ENCODE results near the gene TOM1L2. TPM values are rescaled to one million over a fixed set of nuclear protein-coding genes. Genes with fewer than 3 reads are reported as not detected.

Gene TOM1L2
- total and polyA plus RNA-seq, 2 donors (not counting 1 experiment from before 2014, with no cell fraction given) = 33.9 to 35.9 TPM

GRCh38 chr17:17877529-17878358 lies 94.5 kb downstream of the TOM1L2 start:
- Histone ChIP-seq H3K27me3 (ENCODE audit: control insufficient read depth, insufficient read depth, low read length) (no peaks in the 10 kb centered on the region), H3K9me3 (ENCODE audit: control insufficient read depth, insufficient read depth, low read depth, low read length) (no peaks in the 10 kb centered on the region), H3K4me2 (ENCODE audit: extremely low read depth, insufficient read depth, low read length) (peak overlapping the region; percentile 60), H3K4me1 (ENCODE audit: control insufficient read depth, extremely low read depth, insufficient read depth, low read length) (peaks cover 29% of the 10 kb centered on the region), H3K9ac (ENCODE audit: insufficient read depth, low read length) (peak overlapping the region; percentile 34), H4K20me1 (ENCODE audit: control insufficient read depth, extremely low read depth, insufficient read depth, low read length) (no peaks in the 10 kb centered on the region), H3K79me2 (ENCODE audit: control insufficient read depth, insufficient read depth, low read length) (no peaks in the 10 kb centered on the region), H2AFZ (ENCODE audit: low read length) (no peak overlapping the region), H3K4me3 (replicated peaks in 1 of 4; ENCODE audit: control extremely low read depth in 1 of 4, insufficient read depth in 1 of 4, low read depth in 3 of 4, low read length in 4 of 4) (peak overlapping the region in 1 of 4 experiments; percentile 3), H3K27ac (ENCODE audit: insufficient read depth, low read length) (peak overlapping the region; percentile 74), H3K36me3 (ENCODE audit: control insufficient read depth, insufficient read depth, low read length) (peaks cover 12% of the 10 kb centered on the region)
- peak in 1 of 2 donors; percentile 21 for TF ChIP-seq CTCF (conservative IDR thresholded peaks at IDR 0.05 in 1 of 2, IDR thresholded peaks at IDR 0.05 in 1 of 2; ENCODE audit: low read depth in 1 of 2, low read length in 2 of 2)
- TF ChIP-seq EZH2 (IDR thresholded peaks at IDR 0.05; ENCODE audit: low read length, missing control alignments) = no peak
- peak; percentile 95 to 97 for DNase-seq (ENCODE audit: low read depth in 2 of 2)

- Histone ChIP-seq H3K27ac (ENCODE audit: insufficient read depth, low read length) (peak overlapping the region; percentile 74), H3K9me3 (ENCODE audit: control insufficient read depth, insufficient read depth, low read depth, low read length) (no peaks in the 10 kb centered on the region), H2AFZ (ENCODE audit: low read length) (no peak overlapping the region), H4K20me1 (ENCODE audit: control insufficient read depth, extremely low read depth, insufficient read depth, low read length) (no peaks in the 10 kb centered on the region), H3K36me3 (ENCODE audit: control insufficient read depth, insufficient read depth, low read length) (peaks cover 8% of the 10 kb centered on the region), H3K79me2 (ENCODE audit: control insufficient read depth, insufficient read depth, low read length) (no peaks in the 10 kb centered on the region), H3K9ac (ENCODE audit: insufficient read depth, low read length) (peak overlapping the region; percentile 34), H3K4me3 (replicated peaks in 1 of 4; ENCODE audit: control extremely low read depth in 1 of 4, insufficient read depth in 1 of 4, low read depth in 3 of 4, low read length in 4 of 4) (peak overlapping the region in 1 of 4 experiments; percentile 3), H3K4me2 (ENCODE audit: extremely low read depth, insufficient read depth, low read length) (peak overlapping the region; percentile 60), H3K27me3 (ENCODE audit: control insufficient read depth, insufficient read depth, low read length) (no peaks in the 10 kb centered on the region), H3K4me1 (ENCODE audit: control insufficient read depth, extremely low read depth, insufficient read depth, low read length) (peaks cover 29% of the 10 kb centered on the region)
- DNase-seq (ENCODE audit: low read depth in 2 of 2) = peak; percentile 47 to 71
- TF ChIP-seq CTCF (conservative IDR thresholded peaks at IDR 0.05 in 1 of 2, IDR thresholded peaks at IDR 0.05 in 1 of 2; ENCODE audit: low read depth in 1 of 2, low read length in 2 of 2) (no peak), EZH2 (IDR thresholded peaks at IDR 0.05; ENCODE audit: low read length, missing control alignments) (no peak)
These were observed 95.2 kb downstream of the TOM1L2 start for GRCh38 chr17:17876959-17877528.

GRCh38 chr17:17874478-17874877 lies 97.7 kb downstream of the TOM1L2 start:
- H3K27ac ChIP-seq (ENCODE audit: insufficient read depth, low read length) = peak overlapping the region; percentile 21
- peaks cover 6% of the 10 kb centered on the region for H3K36me3 ChIP-seq (ENCODE audit: control insufficient read depth, insufficient read depth, low read length)
- no peak overlapping the region for H3K9ac ChIP-seq (ENCODE audit: insufficient read depth, low read length)
- H4K20me1 ChIP-seq (ENCODE audit: control insufficient read depth, extremely low read depth, insufficient read depth, low read length) = no peaks in the 10 kb centered on the region
- DNase-seq (ENCODE audit: low read depth in 2 of 2) = peak; percentile 75 to 78
- no peaks in the 10 kb centered on the region for H3K27me3 ChIP-seq (ENCODE audit: control insufficient read depth, insufficient read depth, low read length)
- peaks cover 31% of the 10 kb centered on the region for H3K4me1 ChIP-seq (ENCODE audit: control insufficient read depth, extremely low read depth, insufficient read depth, low read length)
- no peak overlapping the region for H3K4me3 ChIP-seq (replicated peaks in 1 of 4; ENCODE audit: control extremely low read depth in 1 of 4, insufficient read depth in 1 of 4, low read depth in 3 of 4, low read length in 4 of 4)
- no peaks in the 10 kb centered on the region for H3K79me2 ChIP-seq (ENCODE audit: control insufficient read depth, insufficient read depth, low read length)
- H3K9me3 ChIP-seq (ENCODE audit: control insufficient read depth, insufficient read depth, low read depth, low read length) = no peaks in the 10 kb centered on the region
- TF ChIP-seq EZH2 (IDR thresholded peaks at IDR 0.05; ENCODE audit: low read length, missing control alignments) (no peak), CTCF (conservative IDR thresholded peaks at IDR 0.05 in 1 of 2, IDR thresholded peaks at IDR 0.05 in 1 of 2; ENCODE audit: low read depth in 1 of 2, low read length in 2 of 2) (no peak)
- H2AFZ ChIP-seq (ENCODE audit: low read length) = no peak overlapping the region
- H3K4me2 ChIP-seq (ENCODE audit: extremely low read depth, insufficient read depth, low read length) = no peak overlapping the region

All from fibroblast of lung (primary cell).